Panc1 (cell line): ENCODE measurements around the gene PTGR3.

Experiments used
- POLR2AphosphoS5 ChIP-seq: IDR thresholded peaks from 2 replicates; pipeline ENCODE4 v1.6.1; 2012; ENCODE audit warnings: mild to moderate bottlenecking, low read depth, low read length, moderate library complexity
- TF ChIP-seq, protein P1 (sequence below): fragments of 450-650 bp; IDR thresholded peaks from 2 replicates; pipeline ENCODE4 v1.5.1; 2017; ENCODE audit warnings: mild to moderate bottlenecking
- TF ChIP-seq, protein P2 (sequence below), 2 experiments: IDR thresholded peaks; 2 replicates each; pipeline ENCODE4 v1.6.1; 2011 to 2012; ENCODE audit warnings: low read depth in 2 of 2, control low read depth in 1 of 2, low read length in 1 of 2, mild to moderate bottlenecking in 1 of 2, moderate library complexity in 1 of 2; ENCODE audit not compliant: insufficient read depth in 1 of 2

DNA sequence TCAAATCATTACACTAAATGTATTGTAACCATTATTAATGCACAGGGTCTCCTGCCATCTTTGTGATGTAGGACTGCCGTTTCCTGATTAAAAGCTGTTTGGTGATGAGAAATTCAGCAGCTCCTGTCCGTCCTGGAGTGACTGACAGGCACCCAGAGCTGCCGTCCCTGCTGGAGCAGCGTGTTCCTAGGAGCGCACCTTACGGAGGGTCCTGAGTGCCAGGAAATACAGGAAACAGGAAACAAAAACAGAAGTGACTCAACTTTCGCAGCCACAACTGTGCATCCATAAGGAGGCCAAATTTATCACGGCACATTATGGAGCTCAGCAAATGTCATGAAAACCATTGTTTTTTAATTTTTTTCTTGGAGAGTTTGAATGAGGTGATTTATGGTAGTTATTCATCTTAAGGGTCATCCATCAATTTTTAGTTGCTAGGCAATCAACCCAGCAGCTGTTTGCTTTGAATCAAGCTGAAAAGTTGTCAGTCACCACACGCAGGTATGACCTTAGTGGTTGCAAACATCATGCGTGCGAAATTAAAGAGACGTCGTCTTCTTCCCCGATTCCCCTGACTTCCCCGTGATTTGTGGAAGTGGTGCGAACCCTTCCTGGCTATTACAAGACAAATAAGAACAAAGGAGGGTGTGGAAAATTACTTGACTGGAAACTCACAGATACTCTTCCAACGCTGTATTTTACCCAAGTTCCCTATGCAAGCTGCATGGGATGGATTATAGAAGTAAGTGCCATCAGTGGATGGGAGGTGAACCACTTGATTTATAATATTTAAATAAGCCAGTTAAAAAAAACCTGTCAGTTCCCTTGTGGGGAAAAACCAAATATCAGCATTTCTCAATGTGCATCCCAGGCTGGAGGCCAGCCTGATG, 21.5 kb upstream of the PTGR3 start:
- no peak for TF ChIP-seq POLR2AphosphoS5
- TF ChIP-seq, protein P1, sequence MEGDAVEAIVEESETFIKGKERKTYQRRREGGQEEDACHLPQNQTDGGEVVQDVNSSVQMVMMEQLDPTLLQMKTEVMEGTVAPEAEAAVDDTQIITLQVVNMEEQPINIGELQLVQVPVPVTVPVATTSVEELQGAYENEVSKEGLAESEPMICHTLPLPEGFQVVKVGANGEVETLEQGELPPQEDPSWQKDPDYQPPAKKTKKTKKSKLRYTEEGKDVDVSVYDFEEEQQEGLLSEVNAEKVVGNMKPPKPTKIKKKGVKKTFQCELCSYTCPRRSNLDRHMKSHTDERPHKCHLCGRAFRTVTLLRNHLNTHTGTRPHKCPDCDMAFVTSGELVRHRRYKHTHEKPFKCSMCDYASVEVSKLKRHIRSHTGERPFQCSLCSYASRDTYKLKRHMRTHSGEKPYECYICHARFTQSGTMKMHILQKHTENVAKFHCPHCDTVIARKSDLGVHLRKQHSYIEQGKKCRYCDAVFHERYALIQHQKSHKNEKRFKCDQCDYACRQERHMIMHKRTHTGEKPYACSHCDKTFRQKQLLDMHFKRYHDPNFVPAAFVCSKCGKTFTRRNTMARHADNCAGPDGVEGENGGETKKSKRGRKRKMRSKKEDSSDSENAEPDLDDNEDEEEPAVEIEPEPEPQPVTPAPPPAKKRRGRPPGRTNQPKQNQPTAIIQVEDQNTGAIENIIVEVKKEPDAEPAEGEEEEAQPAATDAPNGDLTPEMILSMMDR: no peak
- TF ChIP-seq, protein P2, sequence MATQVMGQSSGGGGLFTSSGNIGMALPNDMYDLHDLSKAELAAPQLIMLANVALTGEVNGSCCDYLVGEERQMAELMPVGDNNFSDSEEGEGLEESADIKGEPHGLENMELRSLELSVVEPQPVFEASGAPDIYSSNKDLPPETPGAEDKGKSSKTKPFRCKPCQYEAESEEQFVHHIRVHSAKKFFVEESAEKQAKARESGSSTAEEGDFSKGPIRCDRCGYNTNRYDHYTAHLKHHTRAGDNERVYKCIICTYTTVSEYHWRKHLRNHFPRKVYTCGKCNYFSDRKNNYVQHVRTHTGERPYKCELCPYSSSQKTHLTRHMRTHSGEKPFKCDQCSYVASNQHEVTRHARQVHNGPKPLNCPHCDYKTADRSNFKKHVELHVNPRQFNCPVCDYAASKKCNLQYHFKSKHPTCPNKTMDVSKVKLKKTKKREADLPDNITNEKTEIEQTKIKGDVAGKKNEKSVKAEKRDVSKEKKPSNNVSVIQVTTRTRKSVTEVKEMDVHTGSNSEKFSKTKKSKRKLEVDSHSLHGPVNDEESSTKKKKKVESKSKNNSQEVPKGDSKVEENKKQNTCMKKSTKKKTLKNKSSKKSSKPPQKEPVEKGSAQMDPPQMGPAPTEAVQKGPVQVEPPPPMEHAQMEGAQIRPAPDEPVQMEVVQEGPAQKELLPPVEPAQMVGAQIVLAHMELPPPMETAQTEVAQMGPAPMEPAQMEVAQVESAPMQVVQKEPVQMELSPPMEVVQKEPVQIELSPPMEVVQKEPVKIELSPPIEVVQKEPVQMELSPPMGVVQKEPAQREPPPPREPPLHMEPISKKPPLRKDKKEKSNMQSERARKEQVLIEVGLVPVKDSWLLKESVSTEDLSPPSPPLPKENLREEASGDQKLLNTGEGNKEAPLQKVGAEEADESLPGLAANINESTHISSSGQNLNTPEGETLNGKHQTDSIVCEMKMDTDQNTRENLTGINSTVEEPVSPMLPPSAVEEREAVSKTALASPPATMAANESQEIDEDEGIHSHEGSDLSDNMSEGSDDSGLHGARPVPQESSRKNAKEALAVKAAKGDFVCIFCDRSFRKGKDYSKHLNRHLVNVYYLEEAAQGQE (IDR thresholded peaks at IDR 0.05; ENCODE audit: insufficient read depth in 1 of 2, low read depth in 2 of 2, low read length in 1 of 2): no peak
